GM21423 (cell line): ENCODE measurements around the gene ATP8B2.
"Not testable (repeated sequence)": the region's sequence is repeated elsewhere in the genome, so short reads cannot be mapped to it uniquely, and the experiment has no call there.

ENCODE experiments used
- ATAC-seq: cut with Tn5 transposase; IDR thresholded peaks from one replicate; pipeline ENCODE4 v1.9.1; 2021; ENCODE audit warnings: mild to moderate bottlenecking, moderate library complexity; ENCODE audit not compliant: unreplicated experiment

Gene ATP8B2

DNA sequence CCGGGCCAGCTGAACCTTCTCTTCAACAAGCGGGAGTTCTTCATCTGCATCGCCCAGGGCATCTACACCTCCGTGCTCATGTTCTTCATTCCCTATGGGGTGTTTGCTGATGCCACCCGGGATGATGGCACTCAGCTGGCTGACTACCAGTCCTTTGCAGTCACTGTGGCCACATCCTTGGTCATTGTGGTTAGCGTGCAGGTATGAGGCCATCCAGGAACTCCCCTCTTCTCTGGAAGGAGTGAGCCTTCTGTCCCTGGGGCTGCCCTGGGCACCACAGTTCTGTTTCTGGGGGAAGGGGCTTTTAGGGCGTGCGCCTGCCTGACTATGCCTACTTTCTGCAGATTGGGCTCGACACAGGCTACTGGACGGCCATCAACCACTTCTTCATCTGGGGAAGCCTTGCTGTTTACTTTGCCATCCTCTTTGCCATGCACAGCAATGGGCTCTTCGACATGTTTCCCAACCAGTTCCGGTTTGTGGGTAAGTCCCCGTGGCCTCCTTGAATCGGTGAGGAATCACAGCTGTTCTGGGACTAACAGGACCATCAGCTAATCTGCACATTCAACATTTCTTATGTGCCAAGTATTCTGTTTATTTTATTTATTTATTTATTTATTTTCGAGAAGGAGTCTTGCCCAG lies 21.1 kb downstream of the ATP8B2 start:
- ATAC-seq, result no peak

DNA sequence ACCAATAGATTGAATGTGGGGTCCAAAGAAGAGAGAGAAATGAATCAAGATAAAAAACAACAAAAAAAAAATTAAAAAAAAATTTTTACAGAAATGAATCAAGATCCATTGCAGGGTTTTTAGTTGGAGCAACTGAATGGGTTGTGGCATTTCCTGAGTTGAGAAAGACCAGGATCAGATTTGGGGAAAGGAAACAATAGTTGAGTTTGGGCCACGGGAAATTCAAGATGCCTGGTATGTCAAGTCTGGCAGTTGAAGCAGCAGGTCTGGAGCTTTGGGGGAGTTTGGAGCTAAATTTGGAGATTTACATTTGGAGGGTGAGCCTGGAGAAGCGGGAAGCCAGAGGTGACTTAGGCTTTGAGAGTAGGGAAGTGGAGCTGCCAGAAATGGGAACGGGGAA lies 22.6 kb downstream of the ATP8B2 start:
- ATAC-seq, result no peak

DNA sequence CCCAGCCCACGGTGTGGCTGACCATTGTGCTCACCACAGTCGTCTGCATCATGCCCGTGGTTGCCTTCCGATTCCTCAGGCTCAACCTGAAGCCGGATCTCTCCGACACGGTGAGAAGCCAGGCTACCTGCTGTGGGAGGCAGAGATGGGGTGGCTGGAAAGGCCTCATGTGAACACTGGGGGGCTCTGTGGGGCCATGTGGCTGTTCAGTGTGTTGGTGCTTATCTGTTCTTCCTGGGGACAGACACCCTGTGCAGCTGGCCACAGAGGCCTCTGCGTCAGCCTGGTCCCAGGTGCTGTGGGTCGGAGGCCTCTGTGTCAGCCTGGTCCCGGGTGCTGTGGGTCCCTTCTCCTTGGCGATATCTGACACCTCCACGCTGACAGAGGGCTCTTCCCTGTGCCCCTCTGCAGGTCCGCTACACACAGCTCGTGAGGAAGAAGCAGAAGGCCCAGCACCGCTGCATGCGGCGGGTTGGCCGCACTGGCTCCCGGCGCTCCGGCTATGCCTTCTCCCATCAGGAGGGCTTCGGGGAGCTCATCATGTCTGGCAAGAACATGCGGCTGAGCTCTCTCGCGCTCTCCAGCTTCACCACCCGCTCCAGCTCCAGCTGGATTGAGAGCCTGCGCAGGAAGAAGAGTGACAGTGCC lies 23.2 kb downstream of the ATP8B2 start:
- ATAC-seq, result no peak

DNA sequence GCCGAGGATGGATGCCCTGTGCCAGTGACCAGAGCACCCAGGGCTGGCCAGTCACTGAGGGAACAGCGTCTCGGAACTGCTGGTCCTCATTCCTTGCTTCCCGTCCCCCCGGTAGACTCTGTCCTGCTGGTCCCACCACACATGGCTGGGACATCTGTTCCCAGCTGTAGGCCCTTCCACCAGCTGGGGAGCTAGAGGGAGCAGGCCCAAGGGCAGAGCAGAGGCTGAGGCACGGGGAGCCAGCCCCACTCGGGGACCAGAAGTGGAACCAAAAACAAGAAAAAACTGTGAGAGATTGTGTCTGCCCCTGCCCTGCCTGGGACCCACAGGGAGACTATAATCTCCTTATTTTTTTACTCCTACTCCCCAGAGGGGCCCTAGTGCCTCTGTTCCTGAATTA lies 23.8 kb downstream of the ATP8B2 start:
- no peak for ATAC-seq

DNA sequence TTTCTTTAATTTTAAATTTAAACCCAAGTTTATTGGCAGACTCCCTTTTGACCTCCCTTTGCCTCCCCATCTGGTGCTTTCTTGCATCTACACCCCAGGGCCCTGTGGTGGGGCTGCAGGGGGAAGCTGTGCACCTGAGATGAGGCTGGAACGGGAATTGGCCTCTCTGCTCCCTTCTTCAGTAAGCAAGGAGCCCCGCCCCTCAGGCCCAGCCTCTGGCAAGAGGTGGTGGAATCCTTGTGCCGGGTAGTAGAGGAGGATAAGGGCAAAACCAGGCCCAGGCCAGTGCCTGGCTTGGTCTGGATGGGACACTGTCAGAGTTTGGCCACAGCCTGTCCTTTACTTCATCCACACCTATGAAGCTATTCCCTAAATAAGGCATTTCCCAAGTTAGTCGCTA lies 25.1 kb downstream of the ATP8B2 start:
- no peak for ATAC-seq

DNA sequence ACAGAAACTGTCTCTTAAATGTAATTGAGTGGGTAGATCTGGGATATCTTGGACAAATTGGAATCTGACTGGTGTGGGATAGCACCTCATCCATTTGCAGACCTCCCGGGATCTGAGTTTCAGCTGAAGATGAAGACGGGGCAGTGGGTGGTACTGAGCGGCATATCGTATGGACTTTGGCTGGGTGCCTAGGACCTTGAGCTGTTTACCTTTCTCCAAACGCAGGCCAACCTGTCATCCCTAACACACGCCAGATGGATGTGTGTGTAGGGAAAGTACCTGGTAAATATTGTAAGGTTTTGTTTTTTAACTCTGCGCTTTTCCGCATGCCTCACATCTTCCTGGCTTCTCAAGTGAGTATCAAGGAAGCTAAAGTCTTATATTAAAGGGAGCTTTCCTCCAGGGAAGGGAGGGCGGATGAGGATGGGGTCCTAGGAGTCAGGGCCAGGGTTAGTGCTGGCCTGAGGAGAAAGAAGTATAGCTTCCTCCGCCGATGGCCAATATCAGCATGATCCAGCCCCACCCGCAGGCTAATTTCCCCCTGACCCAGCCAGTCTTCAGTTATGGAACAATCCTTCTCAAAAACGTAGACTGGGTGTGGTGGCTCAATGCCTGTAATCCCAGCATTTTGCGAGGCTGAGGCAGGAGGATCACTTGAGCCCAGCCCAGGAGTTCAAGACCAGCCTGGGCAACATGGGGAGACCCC lies 26.2 kb downstream of the ATP8B2 start:
- ATAC-seq, result no peak

DNA sequence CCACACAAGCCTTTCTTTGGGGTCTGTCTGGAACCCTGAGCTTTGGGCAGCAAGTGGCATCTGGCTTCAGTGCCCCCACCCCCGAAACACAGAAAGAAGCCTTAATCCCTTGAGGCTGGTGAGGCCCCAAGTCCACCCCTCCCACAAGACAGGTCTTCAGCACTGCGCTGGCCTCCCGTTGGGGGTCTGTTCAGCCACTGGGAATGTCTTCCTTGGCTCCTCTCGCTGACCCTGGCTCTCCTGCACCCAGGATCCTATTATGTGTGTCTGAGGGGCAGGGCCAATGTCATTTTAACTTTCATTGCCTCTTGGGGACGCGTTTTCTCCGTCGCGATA lies 26.9 kb downstream of the ATP8B2 start:
- no peak for ATAC-seq

DNA sequence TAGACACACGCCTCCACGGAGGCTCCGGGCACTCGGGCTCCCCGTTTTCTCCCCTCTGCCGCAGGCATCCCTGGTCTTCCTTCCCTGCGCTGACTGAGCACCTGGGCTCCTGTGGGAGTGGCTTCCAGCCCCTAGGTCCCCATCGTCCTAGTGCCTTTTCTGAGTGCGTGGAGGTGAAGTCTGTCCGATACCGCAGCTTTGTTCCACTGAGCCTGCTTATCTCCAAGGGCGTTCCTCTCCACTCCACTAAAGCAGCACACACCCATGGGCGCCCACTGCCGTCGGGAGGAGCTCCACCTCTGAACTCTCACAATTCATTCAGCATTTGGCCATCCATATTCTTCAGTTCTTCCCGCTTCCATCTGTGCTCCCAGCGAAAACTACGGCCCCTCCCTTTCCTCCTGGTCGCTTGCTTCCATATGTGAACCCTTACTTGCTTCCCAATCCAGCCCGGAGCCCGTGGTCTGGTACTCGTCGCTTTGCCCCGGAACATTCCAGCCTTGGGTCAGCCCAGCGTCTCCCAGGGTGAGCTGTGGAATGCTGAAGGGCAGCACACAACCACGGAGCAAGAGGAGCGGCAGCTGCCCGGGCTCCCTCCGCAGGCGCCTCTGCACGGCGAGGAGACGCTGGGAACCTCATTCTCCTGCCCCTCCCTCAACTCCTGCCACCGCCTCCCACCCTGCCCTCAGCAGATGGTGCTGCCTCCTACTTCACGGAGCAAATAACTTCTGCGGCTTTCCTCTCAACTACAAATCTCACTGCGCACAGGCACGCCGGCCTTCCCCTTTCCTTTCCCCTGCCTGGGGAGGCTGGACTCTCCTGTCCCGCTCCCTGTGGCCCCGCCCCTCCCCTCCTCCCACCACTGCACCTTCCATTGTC lies 27.5 kb downstream of the ATP8B2 start:
- ATAC-seq, result no peak

DNA sequence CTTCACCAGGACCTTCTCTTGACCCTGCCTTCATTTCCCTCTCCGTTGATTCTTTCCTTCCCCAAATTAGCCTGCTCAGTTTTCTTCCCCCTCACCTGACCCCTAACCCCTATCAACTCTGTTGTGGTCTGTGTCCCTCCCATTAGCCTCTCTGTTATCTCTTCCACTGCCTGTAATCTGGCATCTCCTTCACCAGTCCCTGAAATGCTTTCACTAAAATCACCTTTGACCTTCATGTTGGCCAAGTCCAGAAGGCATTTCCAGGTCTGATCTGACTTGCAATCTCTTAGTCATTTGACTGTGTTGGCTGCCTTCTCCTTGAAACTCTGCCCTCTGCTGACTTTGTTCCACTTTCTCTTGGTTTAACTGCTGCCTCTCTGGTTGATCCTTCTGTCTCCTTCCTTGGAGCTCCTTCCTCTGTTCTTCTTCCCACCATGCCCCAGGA lies 28.2 kb downstream of the ATP8B2 start:
- no peak for ATAC-seq

DNA sequence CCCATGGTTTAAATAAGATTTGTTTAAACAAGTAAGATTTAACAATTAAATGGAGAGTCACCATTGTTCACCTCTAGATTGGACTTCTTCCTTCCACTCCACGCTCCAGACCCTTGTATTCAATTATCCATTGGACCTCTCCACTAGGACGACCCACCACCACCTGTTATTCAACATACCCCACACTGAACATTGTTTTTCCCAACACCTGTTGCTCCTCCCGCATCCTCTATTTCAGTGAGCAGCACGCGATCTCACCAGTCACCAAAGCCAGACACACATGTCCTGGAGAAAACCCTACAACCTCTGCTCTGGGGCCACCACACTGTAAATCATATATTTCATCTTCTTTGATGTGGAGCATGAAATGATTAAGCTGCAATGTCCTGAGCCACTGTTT lies 28.6 kb downstream of the ATP8B2 start:
- ATAC-seq, result no peak

DNA sequence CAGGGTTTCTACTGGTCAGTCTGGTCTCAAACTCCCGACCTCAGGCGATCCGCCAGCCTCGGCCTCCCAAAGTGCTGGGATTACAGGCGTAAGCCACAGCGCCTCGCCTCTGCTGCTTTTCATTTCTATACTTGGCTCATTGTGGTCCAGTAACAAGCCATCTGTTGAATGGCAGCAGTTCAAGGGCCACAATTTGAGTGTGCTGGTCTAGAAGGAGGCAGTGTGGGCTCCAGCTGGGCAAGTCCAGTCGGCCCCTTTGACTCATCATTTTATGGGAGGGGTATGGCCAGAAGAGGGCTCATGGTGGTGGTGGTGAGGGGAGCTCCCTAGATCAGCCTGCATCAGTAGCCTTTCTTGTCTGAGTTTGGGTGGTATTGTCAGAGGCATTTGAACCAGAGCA lies 33.2 kb downstream of the ATP8B2 start:
- ATAC-seq, result no peak

DNA sequence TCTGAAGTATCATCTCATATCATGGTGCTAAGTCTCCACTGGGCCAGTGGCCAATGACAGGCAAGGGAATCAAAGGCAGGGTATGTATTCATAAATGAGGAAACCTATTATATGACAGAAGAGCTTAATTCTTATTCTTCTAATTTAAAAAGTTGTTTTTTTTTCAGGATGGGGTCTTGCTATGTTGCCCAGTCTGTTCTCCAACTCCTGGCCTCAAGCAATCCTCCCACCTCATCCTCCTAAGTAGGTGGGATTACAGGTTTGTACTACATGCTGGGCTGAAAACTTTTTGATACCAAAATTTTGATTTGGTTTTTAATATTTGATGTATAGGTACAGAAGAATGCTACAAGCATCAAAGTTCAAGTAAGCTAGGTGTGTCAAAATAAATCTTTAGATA lies 35.0 kb downstream of the ATP8B2 start:
- ATAC-seq, result no peak

DNA sequence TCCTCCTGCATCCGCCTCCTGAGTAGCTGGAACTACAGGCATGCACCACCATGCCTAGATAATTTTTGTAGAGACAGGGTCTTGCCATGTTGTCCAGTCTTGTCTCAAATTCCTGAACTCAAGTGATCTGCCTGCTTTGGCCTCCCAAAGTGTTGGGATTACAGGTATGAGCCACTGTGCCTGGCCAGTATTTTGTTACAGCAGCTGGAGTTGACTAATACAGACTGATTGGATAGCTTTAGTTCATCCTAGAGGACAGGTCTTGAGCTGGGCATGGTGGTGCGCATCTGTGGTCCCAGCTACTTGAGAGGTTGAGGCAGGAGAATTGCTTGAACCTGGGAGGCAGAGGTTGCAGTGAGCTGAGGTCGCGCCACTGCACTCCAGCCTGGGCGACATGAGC lies 35.6 kb downstream of the ATP8B2 start:
- ATAC-seq, result not testable (repeated sequence)

DNA sequence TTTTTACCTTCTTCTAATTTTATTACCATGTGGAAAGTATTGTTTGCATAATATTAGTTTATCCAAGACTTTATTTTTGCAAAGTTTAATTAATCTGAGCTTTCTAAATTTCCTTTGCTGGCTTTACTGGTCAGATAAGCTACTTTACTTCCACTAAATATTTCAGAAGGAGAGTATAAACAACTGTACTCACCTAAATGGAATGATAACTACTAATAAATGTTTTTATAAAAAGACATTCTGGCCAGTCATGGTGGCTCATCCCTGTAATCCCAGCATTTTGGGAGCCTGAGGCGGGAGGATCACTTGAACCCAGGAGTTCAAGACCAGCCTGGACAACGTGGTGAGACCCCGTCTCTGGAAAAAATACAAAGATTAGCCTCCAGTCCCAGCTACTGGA lies 36.0 kb downstream of the ATP8B2 start:
- no peak for ATAC-seq

DNA sequence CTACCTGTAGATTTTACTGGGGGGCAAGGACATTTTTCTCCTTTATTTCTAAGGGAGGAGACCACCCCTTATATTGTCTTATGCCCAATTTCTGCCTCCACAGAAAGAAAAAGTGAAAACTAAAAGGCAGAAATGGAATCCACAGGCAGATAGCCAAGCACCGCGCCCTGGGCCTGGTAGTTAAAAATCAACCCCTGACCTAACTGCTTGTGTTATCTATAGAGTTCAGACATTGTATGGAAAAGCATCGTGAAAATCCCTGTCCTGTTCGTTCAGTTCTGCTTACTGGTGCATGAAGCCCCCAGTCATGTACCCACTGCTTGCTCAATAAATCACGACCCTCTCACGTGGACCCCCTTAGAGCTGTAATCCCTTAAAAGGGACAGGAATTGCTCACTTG lies 46.1 kb downstream of the ATP8B2 start:
- ATAC-seq, result no peak

DNA sequence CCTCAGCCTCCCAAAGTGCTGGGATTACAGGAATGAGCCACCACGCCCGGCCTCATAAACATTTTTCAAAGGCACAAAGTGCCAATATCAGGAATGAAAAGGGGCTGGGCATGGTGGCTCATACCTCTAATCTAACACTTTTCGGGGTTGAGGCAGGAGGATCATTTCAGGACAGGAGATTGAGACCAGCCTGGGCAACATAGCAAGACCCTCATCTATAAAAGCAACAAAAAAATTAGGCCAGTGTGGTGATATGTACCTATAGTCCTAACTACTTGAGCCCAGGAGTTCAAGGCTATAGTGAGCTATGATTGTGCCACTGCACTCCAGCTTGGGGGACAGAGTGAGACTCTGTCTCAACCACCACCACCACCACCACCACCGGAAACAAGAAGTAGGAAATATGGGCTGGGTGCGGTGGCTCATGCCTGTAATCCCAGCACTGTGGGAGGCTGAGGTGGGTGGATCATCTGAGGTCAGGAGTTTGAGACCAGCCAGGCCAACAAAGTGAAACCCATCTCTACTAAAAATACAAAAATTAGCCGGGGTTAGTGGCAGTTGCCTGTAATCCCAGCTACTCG lies 48.5 kb downstream of the ATP8B2 start:
- not testable (repeated sequence) for ATAC-seq

DNA sequence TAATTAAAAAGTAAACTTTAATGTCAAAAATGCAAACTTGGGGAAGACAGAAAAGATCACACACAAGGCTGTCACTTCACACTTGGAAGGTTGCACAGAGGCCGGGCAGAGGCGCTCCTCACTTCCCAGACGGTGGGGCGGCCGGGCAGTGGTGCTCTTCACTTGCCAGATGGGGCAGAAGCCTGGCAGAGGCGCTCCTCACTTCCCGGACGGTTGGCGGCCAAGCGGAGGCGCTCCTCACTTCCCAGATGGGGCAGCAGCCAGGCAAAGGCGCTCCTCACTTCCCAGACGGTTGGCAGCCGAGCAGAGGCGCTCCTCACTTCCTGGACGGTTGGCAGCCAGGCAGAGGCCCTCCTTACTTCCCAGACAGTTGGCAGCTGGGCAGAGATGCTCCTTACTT lies 54.0 kb downstream of the ATP8B2 start:
- ATAC-seq, result no peak

DNA sequence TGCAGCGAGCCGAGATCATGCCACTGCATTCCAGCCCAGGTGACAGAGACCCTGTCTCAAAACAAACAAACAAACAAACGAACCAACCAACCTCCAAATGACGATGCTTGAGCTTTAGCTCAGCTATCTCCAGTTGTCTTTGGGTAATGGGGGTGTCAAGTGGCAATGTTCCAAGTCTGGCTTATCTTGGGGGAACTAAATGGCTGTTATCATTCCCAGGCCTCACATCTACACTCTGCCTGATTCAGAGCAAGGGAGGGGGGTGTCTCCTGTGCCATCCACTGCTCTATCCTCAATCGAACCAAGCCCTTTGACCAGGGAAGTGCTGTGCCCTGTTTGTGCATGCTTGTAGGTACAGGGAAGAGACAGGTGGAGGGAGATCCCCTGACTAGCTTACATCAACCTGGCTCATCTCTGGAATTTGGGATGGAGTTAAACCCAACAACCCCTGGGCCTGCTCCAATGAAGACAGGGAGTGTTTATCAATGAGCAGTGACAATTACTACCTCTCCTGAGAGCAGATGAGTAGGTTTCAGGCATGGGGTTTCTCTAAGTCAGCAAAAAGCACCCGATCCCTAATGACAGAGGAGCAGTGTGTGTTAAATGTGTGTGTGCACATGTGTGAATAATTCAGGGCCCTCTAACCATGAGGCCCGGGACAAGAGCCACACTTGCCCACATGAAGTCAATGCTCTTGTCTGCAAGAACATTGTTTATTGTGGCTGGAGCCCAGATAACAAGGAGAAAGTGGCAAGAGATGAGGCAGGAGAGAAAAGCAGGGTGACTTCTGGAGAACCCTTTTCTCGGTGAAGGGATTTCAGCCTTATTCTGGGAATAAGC lies 59.5 kb downstream of the ATP8B2 start:
- no peak for ATAC-seq

DNA sequence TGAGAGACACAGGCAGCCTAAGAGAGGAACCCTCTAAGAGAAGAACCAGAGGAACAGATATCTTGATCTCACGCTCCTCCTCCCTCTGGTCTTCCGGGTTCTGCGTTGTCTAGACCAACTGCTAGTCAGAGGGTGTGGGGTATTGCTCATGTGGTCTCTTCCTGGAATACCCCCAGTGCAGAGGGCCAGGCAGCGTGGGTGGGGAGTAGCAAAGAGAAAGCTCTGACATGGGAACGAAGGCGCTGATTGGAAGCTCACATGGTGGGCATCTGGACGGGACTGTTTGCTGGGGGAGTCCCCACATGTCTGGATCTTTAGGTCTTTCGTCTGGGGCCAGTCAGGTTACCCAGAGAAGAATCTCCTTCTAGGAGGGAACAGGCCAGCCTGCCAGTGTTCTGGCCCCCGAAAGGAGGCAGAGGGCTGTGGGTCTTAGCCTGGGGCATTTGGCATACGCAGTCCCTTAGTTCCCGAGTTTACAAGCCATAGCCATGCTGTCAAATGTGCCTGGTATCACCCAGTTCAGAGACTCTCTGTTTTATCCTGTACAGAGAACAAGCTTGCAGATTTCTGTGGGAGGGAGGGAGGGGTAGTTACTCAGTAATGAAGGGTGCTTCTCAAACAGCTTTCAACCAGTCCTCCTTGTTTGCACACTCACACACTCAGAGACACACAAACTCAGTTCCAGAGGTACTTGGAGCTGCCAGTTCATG lies 61.5 kb downstream of the ATP8B2 start:
- no peak for ATAC-seq
